HG03103 (cell line): ENCODE results near the gene MYL6.
"Not testable (repeated sequence)": the region's sequence is repeated elsewhere in the genome, so short reads cannot be mapped to it uniquely, and the experiment has no call there.

Experiments
- ATAC-seq: cut with Tn5 transposase; IDR thresholded peaks from one replicate; pipeline ENCODE4 v1.9.1; 2021; ENCODE audit warnings: low read depth; ENCODE audit not compliant: unreplicated experiment

Gene MYL6

GRCh38 chr12:56189099-56189917, 31.1 kb downstream of the MYL6 start, which contains the start of gene SMARCC2:
TSS of gene SMARCC2 (minus strand) at chr12:56189483. CDS start at chr12:56189461, 22 bp downstream.
- peak; percentile 71 for ATAC-seq

- ATAC-seq: peak; percentile 34
Observed at GRCh38 chr12:56189918-56190694, 31.9 kb downstream of the MYL6 start.

DNA sequence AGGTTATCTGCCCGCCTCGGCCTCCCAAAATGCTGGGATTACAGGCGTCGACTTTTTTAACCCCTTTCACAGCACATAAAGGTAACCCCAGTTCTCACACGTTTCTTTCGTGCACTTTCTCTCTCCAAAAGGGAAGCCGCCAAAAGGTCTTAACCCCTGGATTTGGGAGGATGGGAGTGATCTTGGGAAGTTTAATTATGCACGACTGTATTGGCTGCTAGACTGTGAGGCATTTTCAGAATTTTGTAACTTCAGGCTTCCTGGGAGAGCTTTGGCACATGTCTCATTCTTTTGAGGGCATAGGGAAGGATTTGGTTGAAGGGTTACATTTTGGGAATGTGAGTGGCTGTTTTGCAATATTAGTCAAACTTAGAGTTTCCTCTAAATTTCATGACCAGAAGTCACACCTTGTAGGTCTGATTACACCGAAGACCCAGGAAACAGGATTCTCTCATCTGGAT, 32.6 kb downstream of the MYL6 start:
- no peak for ATAC-seq

DNA sequence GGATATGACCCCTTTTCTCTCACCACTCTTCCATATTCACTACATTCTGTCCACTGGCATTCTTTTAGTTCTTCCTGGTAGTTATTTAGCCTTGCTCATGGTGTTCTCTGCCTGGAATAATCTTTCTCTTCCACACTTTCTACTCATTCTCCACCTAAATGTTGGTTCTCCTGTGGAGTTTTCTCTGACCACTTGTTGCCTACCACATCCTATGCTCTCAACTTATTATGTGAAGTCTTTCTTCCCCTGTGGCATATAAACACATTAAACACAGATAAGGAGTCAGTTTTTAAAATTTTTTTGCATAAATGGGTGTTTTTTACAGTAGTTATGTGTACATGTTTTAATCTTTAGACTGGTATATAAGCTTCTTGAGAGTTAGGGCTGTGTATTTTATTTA, 34.4 kb downstream of the MYL6 start:
- ATAC-seq: no peak

DNA sequence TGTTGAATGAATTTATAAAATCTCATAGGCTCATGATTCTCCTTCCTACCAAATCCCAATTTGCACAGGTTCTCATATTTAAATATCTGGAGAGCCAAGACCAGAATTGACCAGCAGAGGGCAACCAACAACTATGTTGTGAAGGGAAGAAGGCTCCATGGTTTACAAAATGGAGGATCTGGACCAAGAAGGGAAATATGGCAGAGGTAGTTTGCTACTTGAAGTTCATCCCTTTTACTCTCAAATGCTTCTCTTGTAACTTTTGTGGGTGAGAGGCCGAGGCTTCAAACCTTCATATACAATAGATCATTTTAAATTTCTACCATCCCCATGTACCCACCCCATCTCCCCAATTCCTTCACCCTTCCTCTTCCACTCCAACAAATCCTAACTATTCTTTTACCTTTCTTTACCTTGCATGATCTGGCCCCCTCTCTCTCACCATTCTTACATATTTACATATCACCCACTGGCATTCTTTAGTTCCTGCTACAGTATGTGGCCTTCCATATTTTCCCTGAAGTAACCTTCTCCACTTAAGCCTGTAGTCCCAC, 34.9 kb downstream of the MYL6 start:
- ATAC-seq: no peak

DNA sequence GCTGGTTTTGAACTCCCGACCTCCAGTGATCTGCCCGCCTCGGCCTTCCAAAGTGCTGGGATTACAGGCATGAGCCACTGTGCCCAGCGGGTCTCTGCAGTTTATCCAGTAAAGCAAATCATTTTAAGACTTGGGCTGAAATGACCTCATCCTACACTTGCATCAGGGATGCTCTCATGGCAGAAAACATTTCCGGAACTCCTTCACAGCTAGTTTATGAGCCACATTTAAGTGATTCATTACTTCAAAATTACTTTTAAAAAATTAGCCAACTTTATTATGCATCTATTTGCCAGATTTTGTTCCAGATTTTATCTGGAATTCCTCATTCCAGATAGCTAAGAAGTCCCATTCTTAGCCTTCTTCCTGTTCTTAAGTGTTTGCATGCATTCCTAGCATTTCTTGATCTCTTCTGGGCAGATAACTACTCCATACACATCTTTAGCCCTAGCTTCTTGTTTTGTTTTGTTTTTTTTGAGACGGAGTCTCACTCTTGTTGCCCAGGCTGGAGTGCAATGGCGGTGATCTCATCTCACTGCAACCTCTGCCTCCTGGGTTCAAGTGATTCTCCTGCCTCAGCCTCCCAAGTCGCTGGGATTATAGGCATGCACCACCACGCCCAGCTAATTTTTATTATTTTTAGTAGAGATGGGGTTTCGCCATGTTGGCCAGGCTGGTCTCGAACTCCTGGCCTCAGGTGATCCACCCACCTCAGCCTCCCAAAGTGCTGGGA, 38.8 kb downstream of the MYL6 start:
- ATAC-seq: not testable (repeated sequence)

DNA sequence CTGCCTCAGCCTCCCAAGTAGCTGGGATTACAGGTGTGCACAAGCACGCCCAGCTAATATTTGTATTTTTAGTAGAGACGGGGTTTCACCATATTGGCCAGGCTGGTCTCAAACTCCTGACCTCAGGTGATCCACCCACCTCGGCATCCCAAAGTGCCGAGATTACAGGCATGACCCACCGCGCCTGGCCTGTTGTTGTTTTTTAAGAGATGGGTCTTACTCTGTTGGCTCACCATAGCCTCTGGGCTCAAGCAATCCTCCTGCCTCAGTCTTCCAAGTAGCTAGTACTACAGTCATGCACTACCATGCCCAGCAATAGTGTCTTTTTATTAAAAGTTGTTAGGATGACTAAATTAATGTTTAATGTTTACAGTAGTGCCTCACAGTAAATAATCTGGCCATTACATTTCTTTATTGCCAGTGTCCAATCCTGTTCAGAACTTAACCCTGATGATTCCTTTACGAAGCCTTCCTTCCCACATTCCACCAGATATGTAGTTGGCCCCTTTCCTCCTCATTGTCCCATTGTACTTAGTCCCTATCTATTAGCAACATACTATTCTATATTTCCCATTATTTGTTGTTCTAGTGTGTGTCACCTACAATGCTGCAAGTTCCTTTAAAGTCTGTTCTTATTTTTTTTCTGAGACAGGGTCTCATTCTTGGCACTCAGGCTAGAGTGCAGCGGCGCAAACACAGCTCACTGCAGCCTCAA, 39.9 kb downstream of the MYL6 start:
- ATAC-seq: no peak

- ATAC-seq: no peak
Observed at GRCh38 chr12:56198836-56199235, 40.7 kb downstream of the MYL6 start.

DNA sequence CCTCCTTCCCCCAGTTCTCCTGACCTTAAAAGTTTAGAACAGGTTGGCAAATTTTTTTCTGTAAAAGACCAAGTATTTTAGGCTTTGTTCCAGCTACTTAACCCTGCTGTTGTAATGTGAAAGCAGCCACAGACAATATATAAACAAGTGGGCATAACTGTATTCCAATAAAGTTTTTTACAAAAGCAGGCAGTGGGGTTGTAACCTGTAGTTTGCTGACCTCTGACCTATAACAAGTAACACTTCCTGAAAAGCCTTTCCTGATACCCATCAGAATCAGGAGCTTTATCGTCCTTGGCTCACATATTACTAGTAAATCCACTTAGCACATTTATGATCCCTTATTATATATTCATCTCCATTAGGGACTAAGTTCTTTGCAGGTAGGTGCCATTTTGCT, 44.2 kb downstream of the MYL6 start:
- no peak for ATAC-seq

DNA sequence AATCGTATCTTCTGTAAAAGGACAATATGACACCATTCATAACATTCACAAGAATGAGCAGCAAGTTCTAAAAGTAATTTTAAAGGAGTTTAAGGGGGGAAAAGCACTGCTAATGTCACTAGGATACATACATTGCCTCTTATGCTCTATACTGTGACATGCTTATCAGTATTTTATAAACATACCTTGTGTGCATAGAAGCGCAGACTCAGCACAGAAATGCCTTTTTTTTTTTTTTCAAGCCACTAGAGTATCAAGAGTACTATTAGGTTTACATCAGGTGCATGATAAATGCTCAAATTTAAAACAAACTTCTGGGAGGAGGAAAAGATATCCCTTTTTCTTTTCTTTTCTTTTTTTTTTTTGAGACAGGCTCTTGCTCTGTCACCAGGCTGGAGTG, 44.7 kb downstream of the MYL6 start:
- ATAC-seq: no peak

GRCh38 chr12:56204275-56204674, 46.1 kb downstream of the MYL6 start:
- no peak for ATAC-seq

DNA sequence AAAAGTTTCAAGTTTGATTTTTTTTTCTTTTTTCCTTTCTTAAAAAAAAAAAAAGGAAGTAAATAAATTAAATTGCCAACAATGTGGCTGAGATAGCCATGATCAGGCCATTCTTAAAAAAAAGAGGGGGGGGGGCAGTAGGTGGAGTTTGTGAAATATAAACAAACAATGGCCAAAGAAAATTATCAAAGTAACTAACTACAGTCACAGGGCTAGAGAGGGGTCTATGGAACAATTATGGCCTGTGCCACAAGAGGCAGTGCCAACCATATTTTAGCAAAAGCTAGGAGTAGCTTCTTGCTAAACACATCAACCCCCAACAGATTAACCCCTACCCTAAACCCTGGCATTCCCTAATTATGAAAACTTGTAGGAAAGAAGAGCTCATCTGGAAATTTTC, 47.3 kb downstream of the MYL6 start:
- ATAC-seq: no peak

DNA sequence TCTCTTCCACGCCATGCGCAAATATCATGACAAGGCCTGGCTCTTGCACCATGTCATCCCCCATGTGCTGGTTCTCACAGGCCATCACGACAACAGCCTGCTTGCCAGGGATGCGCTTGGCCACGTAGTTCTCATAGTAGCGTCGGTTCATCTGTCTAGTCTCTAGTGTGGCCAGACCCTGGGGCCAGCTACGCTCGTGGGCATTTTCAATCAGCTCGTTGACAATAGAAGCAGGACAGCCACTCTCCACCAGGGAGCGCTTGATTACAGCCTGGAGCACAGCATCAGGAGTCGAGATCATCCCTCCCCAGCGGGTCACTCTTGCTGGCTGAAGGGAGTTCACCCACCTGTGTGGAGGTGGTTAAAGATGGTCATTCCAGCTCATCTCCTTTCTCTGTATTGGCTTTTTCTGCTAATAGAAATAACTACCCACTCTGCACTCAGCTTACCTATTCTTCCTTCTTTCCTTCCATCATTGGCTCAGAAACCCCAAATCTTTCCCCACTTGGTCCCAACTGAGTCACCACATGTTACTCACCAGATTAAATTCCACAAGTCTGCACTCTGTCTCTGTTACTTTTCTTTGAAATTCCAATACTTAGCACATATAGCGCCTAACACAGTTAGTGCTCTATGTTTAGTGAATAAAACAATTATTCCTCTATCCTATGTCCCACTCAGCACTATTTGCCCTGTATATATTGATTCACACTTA, 48.5 kb downstream of the MYL6 start:
- ATAC-seq: no peak

DNA sequence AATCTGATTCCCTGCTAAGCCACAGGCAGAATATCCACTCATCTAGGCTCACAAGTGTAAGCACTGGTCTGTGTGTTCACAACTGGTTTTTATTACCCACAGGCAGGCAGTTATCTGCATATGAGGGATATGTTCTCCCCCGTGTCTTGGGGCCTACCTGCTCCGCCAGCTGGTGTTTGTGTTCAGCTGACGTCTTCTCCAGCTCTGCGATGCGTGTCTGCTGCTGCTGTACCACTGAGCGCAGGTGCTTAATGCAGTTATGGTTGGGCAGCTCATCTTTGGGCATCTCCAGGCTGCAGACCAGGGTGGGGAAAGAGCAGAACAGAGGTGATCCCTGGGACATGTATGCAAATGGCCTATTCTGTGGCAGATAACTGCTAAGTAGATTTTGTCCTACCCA, 49.8 kb downstream of the MYL6 start:
- ATAC-seq: no peak
